DOHH2 (cell line): ENCODE measurements around the gene CYP11A1.

ENCODE experiments used
- H3F3A ChIP-seq: fragments of 200-600 bp; sonication (generic), shearing (Covaris generic); 2 replicates; pipeline ENCODE4 v1.6.0; 2016; ENCODE audit warnings: antibody characterized with exemption, mild to moderate bottlenecking; ENCODE audit not compliant: control insufficient read depth, insufficient read depth
- H3K27ac ChIP-seq: fragments of 200-600 bp; sonication (generic); 2 replicates; pipeline ENCODE4 v1.5.1; 2014; ENCODE audit warnings: low read depth, mild to moderate bottlenecking, low read length, moderate library complexity
- H3K27me3 ChIP-seq: fragments of 200-600 bp; sonication (generic); 2 replicates; pipeline ENCODE4 v1.6.1; 2014; ENCODE audit warnings: mild to moderate bottlenecking, low read length, mixed read lengths; ENCODE audit not compliant: control insufficient read depth
- H3K36me3 ChIP-seq: fragments of 200-600 bp; sonication (generic); 2 replicates; pipeline ENCODE4 v1.6.1; 2014; ENCODE audit warnings: mild to moderate bottlenecking, low read length, moderate library complexity, mixed read lengths; ENCODE audit not compliant: control insufficient read depth
- H3K4me1 ChIP-seq: fragments of 200-600 bp; sonication (generic); 2 replicates; pipeline ENCODE4 v1.6.1; 2014; ENCODE audit warnings: mild to moderate bottlenecking, low read length, mixed read lengths; ENCODE audit not compliant: control insufficient read depth
- H3K4me2 ChIP-seq: fragments of 200-600 bp; sonication (generic); 2 replicates; pipeline ENCODE4 v1.6.0; 2014; ENCODE audit warnings: mild to moderate bottlenecking, low read length, moderate library complexity
- H3K4me3 ChIP-seq: fragments of 200-600 bp; sonication (generic); 2 replicates; pipeline ENCODE4 v1.5.1; 2014; ENCODE audit warnings: mild to moderate bottlenecking, low read length, mixed read lengths
- H3K79me2 ChIP-seq: fragments of 200-600 bp; sonication (generic); 2 replicates; pipeline ENCODE4 v1.6.1; 2014; ENCODE audit warnings: mild to moderate bottlenecking, low read length, mixed read lengths; ENCODE audit not compliant: control insufficient read depth
- H3K9me2 ChIP-seq: fragments of 200-600 bp; sonication (generic); replicated peaks from 2 replicates; pipeline ENCODE4 v1.6.1; 2014; ENCODE audit warnings: mild to moderate bottlenecking, low read length, mixed read lengths; ENCODE audit not compliant: control insufficient read depth
- H3K9me3 ChIP-seq: fragments of 200-600 bp; sonication (generic); 2 replicates; pipeline ENCODE4 v1.6.1; 2014; ENCODE audit warnings: antibody characterized with exemption, low read length, mixed read lengths; ENCODE audit not compliant: control insufficient read depth, insufficient read depth
- H4K20me1 ChIP-seq: fragments of 200-600 bp; sonication (generic); 2 replicates; pipeline ENCODE4 v1.6.0; 2014; ENCODE audit warnings: low read depth, mild to moderate bottlenecking, antibody characterized with exemption, low read length, moderate library complexity; ENCODE audit not compliant: control insufficient read depth, insufficient read depth
- CTCF ChIP-seq: fragments of 200-600 bp; sonication (generic); IDR thresholded peaks from one replicate; pipeline ENCODE4 v1.5.1; 2014; ENCODE audit warnings: antibody characterized with exemption, mild to moderate bottlenecking, low read depth, low read length; ENCODE audit not compliant: poor library complexity, severe bottlenecking
- EZH2phosphoT487 ChIP-seq: fragments of 200-600 bp; sonication (generic); IDR thresholded peaks from 2 replicates; pipeline ENCODE4 v1.6.1; 2017; ENCODE audit warnings: borderline replicate concordance, mild to moderate bottlenecking, antibody characterized with exemption, low read length, moderate library complexity, mixed read lengths

The CYP11A1 gene

GRCh38 chr15:74369084-74369745 lies 1.8 kb upstream of the CYP11A1 start:
- Histone ChIP-seq H3K4me1 (peaks cover 9% of the 10 kb centered on the region), H3K4me2 (no peak overlapping the region), H3K79me2 (no peaks in the 10 kb centered on the region), H3K36me3 (no peaks in the 10 kb centered on the region), H3F3A (no peaks in the 10 kb centered on the region), H3K4me3 (no peak overlapping the region), H3K9me3 (no peaks in the 10 kb centered on the region), H4K20me1 (0 out of 2 replicates have a peak, but pooled peaks cover 3% of the 10 kb centered on the region), H3K9me2 (no peaks in the 10 kb centered on the region), H3K27me3 (peaks cover 51% of the 10 kb centered on the region), H3K27ac (no peak overlapping the region)
- TF ChIP-seq EZH2phosphoT487, result no peak
- no peak for TF ChIP-seq CTCF

GRCh38 chr15:74368121-74368520 lies 675 bp upstream of the CYP11A1 start:
- Histone ChIP-seq H3K4me2 (no peak overlapping the region), H3K9me3 (no peaks in the 10 kb centered on the region), H3K36me3 (no peaks in the 10 kb centered on the region), H3K27me3 (peaks cover 54% of the 10 kb centered on the region), H3K4me1 (no peaks in the 10 kb centered on the region), H3F3A (no peaks in the 10 kb centered on the region), H3K79me2 (no peaks in the 10 kb centered on the region), H3K27ac (no peak overlapping the region), H3K9me2 (no peaks in the 10 kb centered on the region), H4K20me1 (0 out of 2 replicates have a peak, but pooled peaks cover 3% of the 10 kb centered on the region), H3K4me3 (no peak overlapping the region)
- no peak for TF ChIP-seq CTCF
- TF ChIP-seq EZH2phosphoT487, result no peak

GRCh38 chr15:74365598-74366445 lies 1.6 kb downstream of the CYP11A1 start:
- Histone ChIP-seq H3K9me3 (no peaks in the 10 kb centered on the region), H3F3A (no peaks in the 10 kb centered on the region), H3K4me2 (no peak overlapping the region), H3K9me2 (no peaks in the 10 kb centered on the region), H4K20me1 (0 out of 2 replicates have a peak, but pooled peaks cover 3% of the 10 kb centered on the region), H3K36me3 (no peaks in the 10 kb centered on the region), H3K4me3 (no peak overlapping the region), H3K79me2 (no peaks in the 10 kb centered on the region), H3K27ac (no peak overlapping the region), H3K4me1 (no peaks in the 10 kb centered on the region), H3K27me3 (peaks cover 36% of the 10 kb centered on the region)
- TF ChIP-seq EZH2phosphoT487, result no peak
- no peak for TF ChIP-seq CTCF
